NCI-H146 treated with DMSO at 0.1 percent for 48 hours (cell line): Measurements from ENCODE around the gene THAP12.

Experiments used
- DNase-seq: peaks from one replicate; lab custom pipeline; 2025; ENCODE audit not compliant: unreplicated experiment; lab: John Stamatoyannopoulos, UW

The THAP12 gene

GRCh38 chr11:76307978-76308747 lies 72.8 kb downstream of the THAP12 start:
- DNase-seq, result no peak

GRCh38 chr11:76307396-76307795 lies 73.5 kb downstream of the THAP12 start:
- no peak for DNase-seq

DNA sequence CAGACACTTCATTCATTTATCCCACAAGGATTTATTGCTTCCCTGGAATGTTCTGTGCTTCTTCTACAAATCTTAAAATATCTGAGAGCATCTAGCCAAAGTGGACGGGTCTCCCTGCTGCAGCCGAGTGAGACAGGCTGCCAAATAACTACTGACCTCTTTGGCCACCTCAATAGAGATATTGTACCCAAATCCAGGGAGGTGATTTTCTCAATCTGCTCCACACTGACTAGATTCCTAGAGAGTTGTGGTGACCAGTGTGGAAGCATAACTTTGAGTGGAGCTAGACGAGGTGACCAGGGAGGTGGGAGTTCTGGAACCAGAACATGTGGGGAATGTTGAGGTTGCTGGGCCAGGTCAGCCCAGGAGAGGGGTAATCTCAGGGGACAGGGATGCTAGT lies 77.5 kb downstream of the THAP12 start:
- no peak for DNase-seq

GRCh38 chr11:76302996-76303395 lies 77.9 kb downstream of the THAP12 start:
- no peak for DNase-seq
